HCT116 (cell line): ENCODE results near the gene GNB1. TPM values are rescaled to one million over a fixed set of nuclear protein-coding genes. Genes with fewer than 3 reads are reported as not detected.

Experiments
- ATAC-seq: fragments of 200-7000 bp; cut with Tn5 transposase; 2 replicates; pipeline ENCODE4 v1.9.1; 2020; ENCODE audit warnings: mild to moderate bottlenecking, moderate library complexity
- BruUV-seq: library from RNA; stranded (reverse); fragments of 400-500 nt; replicated peaks from 2 replicates; lab custom pipeline; 2021; lab: Mats Ljungman, UMichigan
- CTCF ChIA-PET: fragments of 300-600 bp; sonication (Branson Sonifier 250); formaldehyde crosslinking; loops from one replicate; lab custom pipeline; 2021; ENCODE audit warnings: antibody characterized with exemption; lab: Charles Lee
- POLR2A ChIA-PET: fragments of 300-600, 350-600 bp; sonication (Branson Sonifier 250); formaldehyde crosslinking; loops from one replicate; lab custom pipeline; 2021; ENCODE audit warnings: antibody characterized with exemption; lab: Charles Lee
- RAD21 ChIA-PET, 2 experiments: fragments of 300-600 bp; sonication (Branson Sonifier 250); formaldehyde crosslinking; loops; one replicate each; lab custom pipeline; 2023; ENCODE audit warnings: low total read pairs in 2 of 2; ENCODE audit not compliant: uncharacterized antibody in 2 of 2, unreplicated experiment in 2 of 2, low non-redundant PET in 1 of 2; lab: Charles Lee
- DNase-seq: peaks from one replicate; pipeline ENCODE4 v3.0.0-alpha.2; 2010; ENCODE audit warnings: low read depth, low spot score
- H2AFZ ChIP-seq: fragments of 200-600 bp; shearing (Covaris generic), sonication (generic); 2 replicates; pipeline ENCODE4 v1.6.1; 2017; ENCODE audit warnings: low read depth, mixed run types, mixed read lengths, antibody characterized with exemption, low read length; ENCODE audit not compliant: poor library complexity, severe bottlenecking
- H3K27ac ChIP-seq: 2 replicates; pipeline ENCODE4 v1.5.1; 2012; ENCODE audit warnings: low read depth, low read length
- H3K27me3 ChIP-seq: fragments of 200-600 bp; sonication (generic); 2 replicates; pipeline ENCODE4 v1.6.1; 2016; ENCODE audit warnings: mixed run types, low read length, mixed read lengths; ENCODE audit not compliant: insufficient read depth
- H3K36me3 ChIP-seq, 2 experiments: fragments of 200-500 bp in 1 of 2; fragments of 200-600 bp in 1 of 2; sonication (Bioruptor generic) in 1 of 2; sonication (generic) in 1 of 2; 2 replicates each; pipeline versions ENCODE4 v1.5.1 to v1.6.1; 2014 to 2016; ENCODE audit warnings: low read length in 2 of 2, inconsistent platforms in 1 of 2, mixed read lengths in 1 of 2, mixed run types in 1 of 2; ENCODE audit not compliant: insufficient read depth in 2 of 2, control insufficient read depth in 1 of 2
- H3K4me1 ChIP-seq, 2 experiments: fragments of 200-600 bp in 1 of 2; sonication (generic) in 1 of 2; 2 replicates each; pipeline versions ENCODE4 v1.5.1 to v1.6.1; 2012 to 2017; ENCODE audit warnings: low read length in 2 of 2, inconsistent platforms in 1 of 2, mild to moderate bottlenecking in 1 of 2, mixed read lengths in 1 of 2, mixed run types in 1 of 2, moderate library complexity in 1 of 2; ENCODE audit not compliant: insufficient read depth in 2 of 2, control insufficient read depth in 1 of 2
- H3K4me2 ChIP-seq: fragments of 200-600 bp; sonication (generic); 2 replicates; pipeline ENCODE4 v1.6.1; 2017; ENCODE audit warnings: mixed run types, low read length, mixed read lengths
- H3K4me3 ChIP-seq, 2 experiments: fragments of 200-600 bp in 1 of 2; sonication (generic) in 1 of 2; replicated peaks in 1 of 2; 2 replicates each; pipeline ENCODE4 v1.5.1; 2011 to 2016; ENCODE audit warnings: low read length in 2 of 2, control low read depth in 1 of 2, low read depth in 1 of 2, mild to moderate bottlenecking in 1 of 2, mixed read lengths in 1 of 2, mixed run types in 1 of 2
- H3K79me2 ChIP-seq: fragments of 200-600 bp; sonication (generic); 2 replicates; pipeline ENCODE4 v1.6.1; 2017; ENCODE audit warnings: mild to moderate bottlenecking, mixed run types, low read length, moderate library complexity, mixed read lengths; ENCODE audit not compliant: insufficient read depth
- H3K9ac ChIP-seq: fragments of 200-600 bp; sonication (generic); 2 replicates; pipeline ENCODE4 v1.6.1; 2016; ENCODE audit warnings: low read length, mixed read lengths
- H3K9me2 ChIP-seq: fragments of 200-600 bp; sonication (generic), shearing (Covaris generic); 2 replicates; pipeline ENCODE4 v1.6.1; 2017; ENCODE audit warnings: mixed run types, mild to moderate bottlenecking, moderate library complexity; ENCODE audit not compliant: insufficient read depth
- H3K9me3 ChIP-seq, 2 experiments: fragments of 200-500 bp in 1 of 2; fragments of 200-600 bp in 1 of 2; sonication (Bioruptor generic) in 1 of 2; sonication (generic) in 1 of 2; 2 replicates each; pipeline ENCODE4 v1.6.1; 2014 to 2017; ENCODE audit warnings: low read length in 2 of 2, mixed read lengths in 2 of 2, inconsistent platforms in 1 of 2, low read depth in 1 of 2, mild to moderate bottlenecking in 1 of 2, mixed run types in 1 of 2, moderate library complexity in 1 of 2; ENCODE audit not compliant: control insufficient read depth in 1 of 2, insufficient read depth in 1 of 2
- H4K20me1 ChIP-seq: fragments of 200-600 bp; sonication (generic), shearing (Covaris generic); 2 replicates; pipeline ENCODE4 v1.6.1; 2017; ENCODE audit warnings: mixed run types, mild to moderate bottlenecking, moderate library complexity; ENCODE audit not compliant: insufficient read depth
- ATF3 ChIP-seq: IDR thresholded peaks from 2 replicates; pipeline ENCODE4 v1.6.1; 2012
- EZH2 ChIP-seq: fragments of 200-600 bp; sonication (generic); IDR thresholded peaks from 2 replicates; pipeline ENCODE4 v1.6.1; 2017; ENCODE audit warnings: antibody characterized with exemption, mixed run types
- intact Hi-C: fragments of 100-400 bp; cut with micrococcal nuclease; formaldehyde crosslinking; loops from 2 replicates; pipeline ENCODE4 v1.10.0; 2022
- total RNA-seq: library from RNA; stranded (reverse); gene quantifications from one replicate; pipeline ENCODE4 v1.2.1, GENCODE V29; 2021; ENCODE audit not compliant: unreplicated experiment
- TF ChIP-seq, protein P1 (sequence below): IDR thresholded peaks from 2 replicates; pipeline ENCODE4 v1.6.1; 2012; ENCODE audit warnings: low read depth

Gene GNB1
- total RNA-seq, 1 experiment from 2014 or later, result 371 TPM

GRCh38 chr1:1768249-1768992 is 122.5 kb downstream of the GNB1 start:
- no peaks in the 10 kb centered on the region for H3K27me3 ChIP-seq
- no peak overlapping the region for H3K4me2 ChIP-seq
- H3K9me3 ChIP-seq, result peaks cover 0 to 5% of the 10 kb centered on the region in 2 experiments; a peak in 1 of 4 replicates
- H3K27ac ChIP-seq, result no peak overlapping the region
- H3K4me3 ChIP-seq, result no peak overlapping the region
- H4K20me1 ChIP-seq, result no peaks in the 10 kb centered on the region
- intact Hi-C loops, result no loop called here
- RAD21 ChIA-PET, result no interaction called here
- no peak for TF ChIP-seq ATF3
- TF ChIP-seq, protein P1, sequence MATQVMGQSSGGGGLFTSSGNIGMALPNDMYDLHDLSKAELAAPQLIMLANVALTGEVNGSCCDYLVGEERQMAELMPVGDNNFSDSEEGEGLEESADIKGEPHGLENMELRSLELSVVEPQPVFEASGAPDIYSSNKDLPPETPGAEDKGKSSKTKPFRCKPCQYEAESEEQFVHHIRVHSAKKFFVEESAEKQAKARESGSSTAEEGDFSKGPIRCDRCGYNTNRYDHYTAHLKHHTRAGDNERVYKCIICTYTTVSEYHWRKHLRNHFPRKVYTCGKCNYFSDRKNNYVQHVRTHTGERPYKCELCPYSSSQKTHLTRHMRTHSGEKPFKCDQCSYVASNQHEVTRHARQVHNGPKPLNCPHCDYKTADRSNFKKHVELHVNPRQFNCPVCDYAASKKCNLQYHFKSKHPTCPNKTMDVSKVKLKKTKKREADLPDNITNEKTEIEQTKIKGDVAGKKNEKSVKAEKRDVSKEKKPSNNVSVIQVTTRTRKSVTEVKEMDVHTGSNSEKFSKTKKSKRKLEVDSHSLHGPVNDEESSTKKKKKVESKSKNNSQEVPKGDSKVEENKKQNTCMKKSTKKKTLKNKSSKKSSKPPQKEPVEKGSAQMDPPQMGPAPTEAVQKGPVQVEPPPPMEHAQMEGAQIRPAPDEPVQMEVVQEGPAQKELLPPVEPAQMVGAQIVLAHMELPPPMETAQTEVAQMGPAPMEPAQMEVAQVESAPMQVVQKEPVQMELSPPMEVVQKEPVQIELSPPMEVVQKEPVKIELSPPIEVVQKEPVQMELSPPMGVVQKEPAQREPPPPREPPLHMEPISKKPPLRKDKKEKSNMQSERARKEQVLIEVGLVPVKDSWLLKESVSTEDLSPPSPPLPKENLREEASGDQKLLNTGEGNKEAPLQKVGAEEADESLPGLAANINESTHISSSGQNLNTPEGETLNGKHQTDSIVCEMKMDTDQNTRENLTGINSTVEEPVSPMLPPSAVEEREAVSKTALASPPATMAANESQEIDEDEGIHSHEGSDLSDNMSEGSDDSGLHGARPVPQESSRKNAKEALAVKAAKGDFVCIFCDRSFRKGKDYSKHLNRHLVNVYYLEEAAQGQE, result no peak
- no peak for TF ChIP-seq EZH2
- TF ChIP-seq, all 23 proteins: peak for 0
- peaks cover 99% of the 10 kb centered on the region for H3K79me2 ChIP-seq
- ChIA-PET CTCF (no interaction called here), POLR2A (no interaction called here)
- no peak for DNase-seq
- no peaks in the 10 kb centered on the region for H3K4me1 ChIP-seq
- no TSS peak for BruUV-seq
- no peak for ATAC-seq
- no peak overlapping the region for H2AFZ ChIP-seq
- peaks cover 6 to 32% of the 10 kb centered on the region in 2 experiments; a peak in 3 of 4 replicates for H3K36me3 ChIP-seq
- H3K9ac ChIP-seq, result no peak overlapping the region
- H3K9me2 ChIP-seq, result no peaks in the 10 kb centered on the region
